GM12878 (cell line): Measurements from ENCODE around the gene EFNA4. TPM values are rescaled to one million over a fixed set of nuclear protein-coding genes. Genes with fewer than 3 reads are reported as not detected.
A peak's percentile ranks its signal among the peaks of the same experiment; 100 is the strongest.

Experiments
- CBFB ChIP-seq: IDR thresholded peaks from 2 replicates; pipeline ENCODE4 v1.6.1; 2016; ENCODE audit warnings: antibody characterized with exemption, low read depth
- DPF2 ChIP-seq: fragments of 450-650 bp; IDR thresholded peaks from 2 replicates; pipeline ENCODE4 v1.6.1; 2017; ENCODE audit warnings: mild to moderate bottlenecking
- HCFC1 ChIP-seq: fragments of 150-350 bp; IDR thresholded peaks from 2 replicates; pipeline ENCODE4 v1.6.1; 2014; ENCODE audit warnings: low read length
- IRF4 ChIP-seq: IDR thresholded peaks from 2 replicates; pipeline ENCODE4 v1.6.1; 2011; ENCODE audit warnings: low read depth, low read length
- NBN ChIP-seq: fragments of 450-650 bp; IDR thresholded peaks from 2 replicates; pipeline ENCODE4 v1.6.1; 2016
- NR2F1 ChIP-seq: fragments of 450-650 bp; conservative IDR thresholded peaks from 2 replicates; pipeline ENCODE4 v1.6.1; 2017; ENCODE audit warnings: mild to moderate bottlenecking
- PML ChIP-seq: IDR thresholded peaks from 2 replicates; pipeline ENCODE4 v1.6.1; 2012; ENCODE audit warnings: low read length, inconsistent platforms
- POU2F2 ChIP-seq: IDR thresholded peaks from 3 replicates; pipeline ENCODE4 v1.6.1; 2011; ENCODE audit warnings: low read depth, mild to moderate bottlenecking, low read length, borderline replicate concordance
- RAD21 ChIP-seq: IDR thresholded peaks from 2 replicates; pipeline ENCODE4 v1.6.1; 2011; ENCODE audit warnings: mild to moderate bottlenecking, low read depth, low read length, moderate library complexity; ENCODE audit not compliant: insufficient read depth
- RCOR1 ChIP-seq: conservative IDR thresholded peaks from 2 replicates; pipeline ENCODE4 v1.6.1; 2012; ENCODE audit warnings: low read depth, low read length, improper control_type of control experiment
- SMC3 ChIP-seq: IDR thresholded peaks from 2 replicates; pipeline ENCODE4 v1.6.1; 2011; ENCODE audit warnings: low read length, improper control_type of control experiment, borderline replicate concordance
- STAT1 ChIP-seq: fragments of 450-650 bp; conservative IDR thresholded peaks from 2 replicates; pipeline ENCODE4 v1.6.1; 2014; ENCODE audit warnings: antibody characterized with exemption, mild to moderate bottlenecking
- polyA plus RNA-seq, 11 experiments: library from polyadenylated mRNA; depleted of rRNA in 4 of 11; unstranded in 6 of 11; stranded (reverse) in 5 of 11; fragments of >200 nt; fragmentation: Nextera tagmentation in 4 of 11; fragmentation: Illumina TruSeq in 1 of 11; extraction: Ambion mirVana in 4 of 11; extraction: Trizol in 1 of 11; gene quantifications; 1 replicate in 1 of 11; 2 replicates in 10 of 11; pipeline versions ENCODE4 v1.2.1 to v1.2.3, GENCODE V29; 2011 to 2016; ENCODE audit warnings: inconsistent platforms in 2 of 11, missing spikeins in 2 of 11, low read depth in 1 of 11
- total RNA-seq, 4 experiments: library from RNA; depleted of rRNA in 3 of 4; stranded (reverse); fragments of >200 nt in 3 of 4; fragmentation: Illumina TruSeq in 1 of 4; extraction: Trizol in 1 of 4; gene quantifications; 2 replicates each; pipeline versions ENCODE4 v1.2.1 to v1.2.3, GENCODE V29; 2013 to 2021
- TF ChIP-seq, protein P1 (sequence below): fragments of 450-650 bp; IDR thresholded peaks from 2 replicates; pipeline ENCODE4 v1.6.1; 2017; ENCODE audit warnings: low read depth, mild to moderate bottlenecking, moderate library complexity

Gene EFNA4
- total and polyA plus RNA-seq, 10 of the 15 experiments (the other 5 are each of a cell fraction or from before 2014, with no cell fraction given), result 0.52 to 14.1 (median 4.8) TPM

- peak; percentile 80; the same call in 1 of the 3 replicates for TF ChIP-seq POU2F2
- peak; percentile 46; the same call in 1 of the 2 replicates for TF ChIP-seq HCFC1
- peak; percentile 39; the same call in 1 of the 2 replicates for TF ChIP-seq DPF2
- TF ChIP-seq RCOR1, result 0 out of 2 replicates have a peak, but pooled peaks have one; percentile 34
- no peak for TF ChIP-seq PML
- TF ChIP-seq, protein P1, sequence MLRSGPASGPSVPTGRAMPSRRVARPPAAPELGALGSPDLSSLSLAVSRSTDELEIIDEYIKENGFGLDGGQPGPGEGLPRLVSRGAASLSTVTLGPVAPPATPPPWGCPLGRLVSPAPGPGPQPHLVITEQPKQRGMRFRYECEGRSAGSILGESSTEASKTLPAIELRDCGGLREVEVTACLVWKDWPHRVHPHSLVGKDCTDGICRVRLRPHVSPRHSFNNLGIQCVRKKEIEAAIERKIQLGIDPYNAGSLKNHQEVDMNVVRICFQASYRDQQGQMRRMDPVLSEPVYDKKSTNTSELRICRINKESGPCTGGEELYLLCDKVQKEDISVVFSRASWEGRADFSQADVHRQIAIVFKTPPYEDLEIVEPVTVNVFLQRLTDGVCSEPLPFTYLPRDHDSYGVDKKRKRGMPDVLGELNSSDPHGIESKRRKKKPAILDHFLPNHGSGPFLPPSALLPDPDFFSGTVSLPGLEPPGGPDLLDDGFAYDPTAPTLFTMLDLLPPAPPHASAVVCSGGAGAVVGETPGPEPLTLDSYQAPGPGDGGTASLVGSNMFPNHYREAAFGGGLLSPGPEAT, result peak; percentile 14; the same call in 1 of the 2 replicates
- TF ChIP-seq SMC3, result peak; percentile 95
- peak; percentile 67; the same call in 1 of the 2 replicates for TF ChIP-seq NBN
- peak; percentile 95 for TF ChIP-seq RAD21
- peak; percentile 18; the same call in 1 of the 2 replicates for TF ChIP-seq STAT1
- peak; percentile 83; the same call in 1 of the 2 replicates for TF ChIP-seq CBFB
- peak; percentile 88 for TF ChIP-seq NR2F1
- TF ChIP-seq IRF4, result peak; percentile 59; the same call in 1 of the 2 replicates
Measured at GRCh38 chr1:155061381-155062150, 2.0 kb upstream of the EFNA4 start (continued).
